HL-60 (cell line): Measurements from ENCODE around the gene PEAK3.

Source experiments
- POLR2AphosphoS5 ChIP-seq: IDR thresholded peaks from 2 replicates; pipeline ENCODE4 v1.6.1; 2012; ENCODE audit warnings: low read depth
- TF ChIP-seq, protein P1 (sequence below): IDR thresholded peaks from one replicate; pipeline ENCODE4 v1.5.1; 2011; ENCODE audit warnings: low read length, control low read depth, inconsistent platforms; ENCODE audit not compliant: insufficient read depth

DNA sequence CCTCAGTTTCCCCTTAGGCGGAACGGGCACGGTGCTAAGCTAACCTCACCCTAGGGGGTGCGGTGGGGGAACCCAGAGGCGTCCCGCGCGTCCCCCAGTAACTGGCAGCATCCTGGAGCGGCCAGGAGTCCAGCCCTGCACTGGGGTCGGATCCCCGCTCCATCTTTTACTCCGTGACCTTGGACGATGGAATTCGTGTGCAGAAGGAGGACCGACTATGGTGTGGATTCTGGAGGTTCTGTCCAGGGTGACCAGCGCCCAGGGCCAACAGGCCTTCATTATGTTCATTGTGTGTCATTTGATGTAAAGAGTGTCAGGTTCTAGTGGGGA lies 47.1 kb upstream of the PEAK3 start:
- TF ChIP-seq, protein P1, sequence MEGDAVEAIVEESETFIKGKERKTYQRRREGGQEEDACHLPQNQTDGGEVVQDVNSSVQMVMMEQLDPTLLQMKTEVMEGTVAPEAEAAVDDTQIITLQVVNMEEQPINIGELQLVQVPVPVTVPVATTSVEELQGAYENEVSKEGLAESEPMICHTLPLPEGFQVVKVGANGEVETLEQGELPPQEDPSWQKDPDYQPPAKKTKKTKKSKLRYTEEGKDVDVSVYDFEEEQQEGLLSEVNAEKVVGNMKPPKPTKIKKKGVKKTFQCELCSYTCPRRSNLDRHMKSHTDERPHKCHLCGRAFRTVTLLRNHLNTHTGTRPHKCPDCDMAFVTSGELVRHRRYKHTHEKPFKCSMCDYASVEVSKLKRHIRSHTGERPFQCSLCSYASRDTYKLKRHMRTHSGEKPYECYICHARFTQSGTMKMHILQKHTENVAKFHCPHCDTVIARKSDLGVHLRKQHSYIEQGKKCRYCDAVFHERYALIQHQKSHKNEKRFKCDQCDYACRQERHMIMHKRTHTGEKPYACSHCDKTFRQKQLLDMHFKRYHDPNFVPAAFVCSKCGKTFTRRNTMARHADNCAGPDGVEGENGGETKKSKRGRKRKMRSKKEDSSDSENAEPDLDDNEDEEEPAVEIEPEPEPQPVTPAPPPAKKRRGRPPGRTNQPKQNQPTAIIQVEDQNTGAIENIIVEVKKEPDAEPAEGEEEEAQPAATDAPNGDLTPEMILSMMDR = no peak
- no peak for TF ChIP-seq POLR2AphosphoS5
